ENCODE data around the gene KDM4C.

The KDM4C gene

GRCh38 chr9:7067169-7067568, 309.4 kb downstream of the KDM4C start:
- no peak for DNase-seq

GRCh38 chr9:7071916-7072315, 314.1 kb downstream of the KDM4C start:
- no peak for DNase-seq

- no peak for DNase-seq
These were observed 315.9 kb downstream of the KDM4C start for GRCh38 chr9:7073706-7074105.

GRCh38 chr9:7075154-7075553, 317.4 kb downstream of the KDM4C start:
- no peak for DNase-seq

- no peak for DNase-seq
These were observed 321.3 kb downstream of the KDM4C start for GRCh38 chr9:7079051-7079450.

GRCh38 chr9:7081065-7081600, 323.4 kb downstream of the KDM4C start:
- no peak for DNase-seq

GRCh38 chr9:7083192-7083591, 325.4 kb downstream of the KDM4C start:
- DNase-seq, result no peak

GRCh38 chr9:7085357-7085756, 327.6 kb downstream of the KDM4C start:
- no peak for DNase-seq

GRCh38 chr9:7086389-7086788, 328.6 kb downstream of the KDM4C start:
- no peak for DNase-seq

- DNase-seq, result peak; percentile 50
These were observed 330.8 kb downstream of the KDM4C start for GRCh38 chr9:7088611-7089010.

GRCh38 chr9:7089406-7090193, 331.8 kb downstream of the KDM4C start:
- DNase-seq, result no peak

- DNase-seq, result no peak
These were observed 335.3 kb downstream of the KDM4C start for GRCh38 chr9:7093040-7093439.

GRCh38 chr9:7094052-7094451, 336.3 kb downstream of the KDM4C start:
- DNase-seq, result no peak

GRCh38 chr9:7094576-7094975, 336.8 kb downstream of the KDM4C start:
- no peak for DNase-seq

GRCh38 chr9:7095058-7095457, 337.3 kb downstream of the KDM4C start:
- no peak for DNase-seq

GRCh38 chr9:7097040-7097715, 339.4 kb downstream of the KDM4C start:
- DNase-seq, result no peak

- DNase-seq, result no peak
These were observed 340.3 kb downstream of the KDM4C start for GRCh38 chr9:7097785-7098752.

GRCh38 chr9:7103367-7103766, 345.6 kb downstream of the KDM4C start:
- DNase-seq, result no peak

- no peak for DNase-seq
These were observed 346.0 kb downstream of the KDM4C start for GRCh38 chr9:7103771-7104170.

- no peak for DNase-seq
These were observed 346.9 kb downstream of the KDM4C start for GRCh38 chr9:7104625-7105024.

GRCh38 chr9:7105095-7105494, 347.3 kb downstream of the KDM4C start:
- DNase-seq, result no peak

- DNase-seq, result no peak
These were observed 351.2 kb downstream of the KDM4C start for GRCh38 chr9:7108936-7109335.

GRCh38 chr9:7111413-7111812, 353.6 kb downstream of the KDM4C start:
- DNase-seq, result no peak
